GM19467 (cell line): ENCODE results near the gene GPC4.
"Not testable (repeated sequence)": the region's sequence is repeated elsewhere in the genome, so short reads cannot be mapped to it uniquely, and the experiment has no call there.

Source experiments
- ATAC-seq: cut with Tn5 transposase; IDR thresholded peaks from one replicate; pipeline ENCODE4 v1.9.1; 2021; ENCODE audit warnings: mild to moderate bottlenecking, moderate library complexity; ENCODE audit not compliant: unreplicated experiment

The GPC4 gene

GRCh38 chrX:133369065-133369464 lies 46.2 kb downstream of the GPC4 start:
- ATAC-seq, result no peak

GRCh38 chrX:133366735-133367134 lies 48.6 kb downstream of the GPC4 start:
- ATAC-seq, result no peak

GRCh38 chrX:133365871-133366611 lies 49.2 kb downstream of the GPC4 start:
- no peak for ATAC-seq

DNA sequence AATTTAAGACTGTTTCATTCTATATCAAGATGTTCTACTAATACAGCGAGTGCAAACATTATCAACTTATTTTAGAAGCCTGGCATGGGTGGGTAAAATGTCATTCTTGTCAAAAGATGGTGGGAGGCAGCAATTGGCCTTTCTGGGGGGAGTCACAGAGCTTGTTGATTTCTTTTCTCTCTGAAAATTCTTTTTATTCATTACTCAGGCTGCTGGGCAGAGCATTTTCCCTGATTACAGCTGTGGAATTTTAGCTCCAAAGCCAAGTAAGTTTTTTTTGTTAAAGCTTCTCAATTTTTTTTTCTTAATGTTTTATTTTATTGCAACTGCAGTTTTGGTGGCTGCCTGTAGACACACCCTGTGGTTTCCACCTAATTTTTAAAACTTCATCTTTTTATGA lies 50.4 kb downstream of the GPC4 start:
- no peak for ATAC-seq

- ATAC-seq, result no peak
These were observed 51.1 kb downstream of the GPC4 start for GRCh38 chrX:133364196-133364595.

DNA sequence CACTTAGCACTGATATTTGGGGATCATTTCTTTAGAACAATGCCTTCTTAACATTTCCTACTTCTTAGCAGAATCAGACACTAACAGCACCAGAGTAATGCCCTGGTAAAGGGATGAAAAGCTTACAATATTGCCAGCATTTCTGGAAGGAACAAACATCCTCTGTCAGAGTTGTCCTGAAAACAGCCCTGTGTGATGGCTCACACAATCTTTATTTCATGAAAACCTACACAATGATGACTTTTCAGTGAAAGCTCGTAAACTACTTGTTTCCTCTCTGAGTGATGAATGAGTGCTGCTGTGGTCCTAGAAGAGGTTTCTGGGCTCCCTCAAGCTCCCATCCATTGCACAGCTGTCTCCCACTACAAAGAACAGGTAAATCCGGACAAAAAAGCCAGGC lies 52.8 kb downstream of the GPC4 start:
- no peak for ATAC-seq

DNA sequence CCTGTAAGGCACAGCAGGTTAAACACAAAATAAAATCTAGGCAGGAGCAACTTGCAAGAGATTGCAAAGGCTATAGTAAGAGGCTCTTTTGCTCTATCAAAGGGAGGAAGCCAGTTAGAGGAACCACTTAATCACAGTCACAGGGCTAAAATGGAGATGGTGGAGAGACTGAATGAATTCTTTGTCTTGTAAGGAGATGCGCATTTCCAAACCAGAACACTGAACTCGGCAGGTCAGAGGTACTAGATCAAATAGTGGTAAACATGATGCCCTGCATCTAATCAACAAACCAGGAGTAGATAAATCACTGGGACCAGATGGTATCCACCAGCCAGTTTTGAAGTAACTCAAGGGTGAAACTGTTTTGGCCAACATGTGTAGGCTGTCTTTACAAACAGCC lies 55.8 kb downstream of the GPC4 start:
- ATAC-seq, result no peak

GRCh38 chrX:133353233-133353632 lies 62.1 kb downstream of the GPC4 start:
- no peak for ATAC-seq

DNA sequence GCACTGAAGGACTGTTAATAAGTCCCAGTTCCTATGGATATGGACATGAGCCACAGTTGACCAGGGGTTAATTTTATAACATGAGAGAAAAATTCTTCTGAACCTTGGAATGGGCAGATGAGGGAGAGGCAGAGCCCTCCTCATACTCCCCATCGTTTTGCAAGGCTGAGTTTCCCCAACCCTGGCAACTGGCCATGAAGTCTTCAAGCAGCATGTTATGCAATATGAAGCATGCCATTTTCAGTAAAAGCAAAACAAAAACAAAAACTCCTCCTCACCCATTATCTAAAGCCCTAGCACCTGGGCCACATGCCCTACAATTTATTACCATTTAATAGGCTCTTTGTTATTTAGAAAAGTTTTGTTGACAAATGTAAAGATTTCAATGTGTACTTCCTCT lies 64.5 kb downstream of the GPC4 start:
- ATAC-seq, result no peak

- ATAC-seq, result no peak
These were observed 69.3 kb downstream of the GPC4 start for GRCh38 chrX:133346026-133346425.

- no peak for ATAC-seq
These were observed 75.7 kb downstream of the GPC4 start for GRCh38 chrX:133339566-133339965.

DNA sequence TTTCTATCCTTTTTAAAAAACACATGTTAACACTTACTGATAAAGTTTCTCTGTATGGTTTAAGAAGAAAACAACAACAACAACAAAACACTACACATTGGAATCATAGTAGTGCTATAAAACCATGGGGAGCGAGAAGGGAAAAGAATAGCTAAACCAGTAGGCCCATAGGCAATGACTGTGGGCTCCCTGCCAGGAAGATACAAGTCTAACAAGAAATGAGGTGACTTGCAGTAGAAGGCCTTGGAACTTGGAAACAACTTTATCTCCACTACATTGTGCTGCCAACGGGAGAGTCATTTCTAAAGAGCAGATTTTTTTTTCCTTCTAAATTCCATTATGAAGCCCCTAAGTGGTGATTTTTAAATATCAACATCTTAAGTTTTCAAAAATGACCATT lies 78.0 kb downstream of the GPC4 start:
- ATAC-seq, result no peak

DNA sequence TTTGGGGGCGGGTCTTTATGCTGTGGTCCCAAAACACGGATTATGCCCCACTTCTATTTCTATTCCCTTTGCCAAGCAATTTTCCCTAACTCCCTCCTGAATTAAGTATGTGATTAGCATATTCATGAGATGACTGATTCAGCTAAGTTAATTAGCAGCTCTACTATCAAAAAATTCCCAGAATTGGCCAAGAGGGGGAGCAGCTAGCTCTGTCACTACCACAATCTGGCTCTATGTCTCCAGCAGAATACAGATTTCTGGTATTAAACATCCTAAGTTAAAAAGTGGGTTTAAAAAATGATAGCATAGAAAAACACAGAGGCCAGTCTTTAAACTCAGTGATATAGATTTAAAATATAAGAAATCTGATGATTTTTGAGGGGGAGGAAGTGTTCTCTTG lies 80.3 kb downstream of the GPC4 start:
- no peak for ATAC-seq

GRCh38 chrX:133333154-133333750 lies 82.0 kb downstream of the GPC4 start:
- no peak for ATAC-seq

GRCh38 chrX:133332737-133333136 lies 82.6 kb downstream of the GPC4 start:
- ATAC-seq, result no peak

GRCh38 chrX:133330956-133331355 lies 84.3 kb downstream of the GPC4 start:
- no peak for ATAC-seq

DNA sequence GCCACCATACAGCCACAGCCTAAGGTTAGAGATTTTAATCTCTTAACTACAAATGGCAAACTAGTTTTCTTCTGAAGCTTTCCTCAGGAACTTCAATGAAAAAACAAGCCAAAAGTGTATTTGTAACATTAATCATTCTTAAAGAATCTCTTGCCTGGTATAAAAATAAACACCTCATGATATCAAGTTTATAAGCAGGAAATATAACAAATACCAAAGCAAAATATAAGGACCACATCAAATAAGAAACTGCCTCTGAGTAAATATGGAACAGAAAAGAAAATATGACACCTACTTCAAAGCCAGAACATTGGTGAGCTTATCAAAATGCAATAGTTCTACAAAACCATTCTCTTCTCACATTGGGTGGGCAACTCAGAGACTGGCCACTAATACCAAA lies 89.9 kb downstream of the GPC4 start:
- no peak for ATAC-seq

GRCh38 chrX:133323431-133323830 lies 91.9 kb downstream of the GPC4 start:
- ATAC-seq, result no peak

DNA sequence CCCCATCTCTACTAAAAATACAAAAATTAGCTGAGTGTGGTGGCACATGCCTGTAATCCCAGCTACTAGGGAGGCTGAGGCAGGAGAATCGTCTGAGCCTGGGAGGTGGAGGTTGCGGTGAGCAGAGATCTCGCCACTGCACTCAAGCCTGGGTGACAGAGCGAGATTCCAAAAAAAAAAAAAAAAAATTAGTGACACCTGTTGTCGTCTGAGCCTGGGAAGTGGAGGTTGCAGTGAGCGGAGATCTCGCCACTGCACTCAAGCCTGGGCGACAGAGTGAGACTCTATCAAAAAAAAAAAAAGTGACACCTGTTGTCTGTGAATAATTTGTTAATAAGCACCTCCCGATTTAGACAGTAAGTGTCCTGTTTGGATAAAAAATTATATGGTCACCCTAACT lies 93.0 kb downstream of the GPC4 start:
- not testable (repeated sequence) for ATAC-seq

- ATAC-seq, result no peak
These were observed 93.8 kb downstream of the GPC4 start for GRCh38 chrX:133321451-133321850.

DNA sequence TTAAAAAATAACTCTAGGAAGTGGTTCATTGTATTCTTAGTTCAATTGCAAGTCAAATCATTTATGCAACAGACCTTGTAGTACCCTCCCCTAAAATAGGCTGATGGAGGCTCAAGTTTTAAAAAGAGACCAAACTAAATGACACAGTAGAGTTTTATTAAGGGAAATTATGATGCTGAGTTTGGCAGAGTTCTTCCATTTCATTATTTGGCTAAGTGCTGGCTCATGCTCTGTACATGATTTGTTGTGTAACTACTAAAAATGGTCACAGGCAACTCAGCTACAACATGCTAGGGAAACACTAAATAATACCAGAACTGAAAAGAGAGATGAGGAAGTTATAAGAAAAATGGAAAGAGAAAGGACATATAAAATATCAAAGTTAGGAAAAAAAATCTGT lies 101.0 kb downstream of the GPC4 start:
- ATAC-seq, result no peak

DNA sequence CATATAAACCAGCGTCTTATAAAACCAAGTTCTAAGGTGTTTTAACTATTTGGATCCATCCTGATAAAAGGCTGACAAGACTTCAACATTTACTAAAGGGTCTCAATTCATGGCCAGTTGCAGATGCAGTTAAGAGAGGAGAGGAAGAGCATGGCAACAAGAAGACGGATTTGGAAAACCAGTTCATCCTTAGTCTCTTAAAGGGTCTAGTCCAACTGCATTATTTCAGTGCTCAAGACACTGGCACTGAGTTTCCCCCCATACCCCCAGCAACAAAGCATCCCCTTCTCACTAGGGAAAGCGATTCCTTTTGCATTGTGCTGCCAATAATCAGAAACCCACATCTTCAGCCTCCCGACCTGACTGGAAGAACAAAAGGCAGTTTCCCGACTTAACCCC lies 106.8 kb downstream of the GPC4 start:
- no peak for ATAC-seq
